Ovary (tissue), 9 donors: ENCODE results near the gene STIL. TPM values are rescaled to one million over a fixed set of nuclear protein-coding genes. Genes with fewer than 3 reads are reported as not detected.
A peak's percentile ranks its signal among the peaks of the same experiment; 100 is the strongest.

Source experiments
- DNase-seq, 5 donors: peaks; one replicate each; pipeline ENCODE4 v3.0.0-alpha.2; 2019 to 2020
- H3K27ac ChIP-seq, 2 donors: fragments of 200-600 bp; one replicate each; pipeline versions ENCODE4 v1.5.1 to v1.8.0; 2019 to 2022
- H3K27me3 ChIP-seq: fragments of 200-600 bp; one replicate; pipeline ENCODE4 v1.8.0; 2022
- H3K36me3 ChIP-seq: fragments of 200-600 bp; sonication (generic); one replicate; pipeline ENCODE4 v1.5.1; 2019
- H3K4me1 ChIP-seq: one replicate; pipeline ENCODE4 v1.8.1; 2013; ENCODE audit warnings: mild to moderate bottlenecking, moderate library complexity; ENCODE audit not compliant: insufficient read depth
- H3K4me3 ChIP-seq: fragments of 200-600 bp; sonication (generic); one replicate; pipeline ENCODE4 v1.5.1; 2017
- H3K9me3 ChIP-seq, 2 donors: fragments of 200-600 bp in 1 of 2; sonication (generic) in 1 of 2; one replicate each; pipeline versions ENCODE4 v1.5.1 to v1.8.1; 2013 to 2019; ENCODE audit warnings: mild to moderate bottlenecking in 1 of 2, moderate library complexity in 1 of 2
- EP300 ChIP-seq: sonication (generic); formaldehyde crosslinking; IDR thresholded peaks from one replicate; pipeline ENCODE4 v1.6.1; 2017; ENCODE audit warnings: antibody characterized with exemption
- POLR2A ChIP-seq: fragments of 450-650 bp; IDR thresholded peaks from one replicate; pipeline ENCODE4 v1.6.1; 2017; ENCODE audit warnings: antibody characterized with exemption, mild to moderate bottlenecking, moderate library complexity
- WGBS, 3 donors: extraction: QIAGEN DNeasy Blood & Tissue Kit in 1 of 3; methylation state at CpG; one replicate each; pipeline versions ENCODE4 v1.1.5 to v1.1.7; 2013 to 2017; 5-methylcytosine and 5-hydroxymethylcytosine counted together
- intact Hi-C, 4 donors: fragments of 100-400 bp; cut with DNase I; formaldehyde crosslinking; loops; one replicate each; pipeline versions ENCODE4 v1.11.0 to v1.15.1; 2022 to 2023
- polyA plus RNA-seq, 2 donors: library from polyadenylated mRNA; stranded (reverse); fragments of 200-250 nt in 1 of 2; fragments of 350-450 nt in 1 of 2; fragmentation: Illumina TruSeq in 1 of 2; extraction: RNeasy Lipid Tissue Mini Kit (QIAGEN cat#74804) in 1 of 2; gene quantifications; one replicate each; pipeline ENCODE4 v1.2.3, GENCODE V29; 2013 to 2014
- total RNA-seq, 7 donors: library from RNA; depleted of rRNA in 2 of 7; stranded (reverse); fragments of >200 nt in 2 of 7; fragmentation: NEBNext Ultra II Directional in 3 of 7; extraction: Animal tissue kit (Norgen Biotek cat#: 25700) in 3 of 7; gene quantifications; one replicate each; pipeline versions ENCODE4 v1.1.0 to v1.2.4, GENCODE V29; 2016 to 2023
- TF ChIP-seq, protein P1 (sequence below), 3 donors: fragments of 450-650 bp in 2 of 3; fragments of 200-600 bp in 1 of 3; IDR thresholded peaks; one replicate each; pipeline versions ENCODE4 v1.5.1 to v1.8.0; 2016 to 2022; ENCODE audit warnings: antibody characterized with exemption in 3 of 3, mild to moderate bottlenecking in 1 of 3
- donor health status: DM: no; HTN: no; CAD: no; lungs with moderate emphysema.
- donor health status: DM: no; HTN: no; CAD: no.
- donor health status: Bipolar disorder and iron deficiency.
- donor health status: DM: yes; HTN: yes; CAD: no.
- donor health status: DM: no; HTN: no; CAD: no.
- donor health status: DM: yes; HTN: yes; CAD: no.

The STIL gene
- total and polyA plus RNA-seq, 9 donors: 0.60 to 2.3 (median 1.0) TPM

DNA sequence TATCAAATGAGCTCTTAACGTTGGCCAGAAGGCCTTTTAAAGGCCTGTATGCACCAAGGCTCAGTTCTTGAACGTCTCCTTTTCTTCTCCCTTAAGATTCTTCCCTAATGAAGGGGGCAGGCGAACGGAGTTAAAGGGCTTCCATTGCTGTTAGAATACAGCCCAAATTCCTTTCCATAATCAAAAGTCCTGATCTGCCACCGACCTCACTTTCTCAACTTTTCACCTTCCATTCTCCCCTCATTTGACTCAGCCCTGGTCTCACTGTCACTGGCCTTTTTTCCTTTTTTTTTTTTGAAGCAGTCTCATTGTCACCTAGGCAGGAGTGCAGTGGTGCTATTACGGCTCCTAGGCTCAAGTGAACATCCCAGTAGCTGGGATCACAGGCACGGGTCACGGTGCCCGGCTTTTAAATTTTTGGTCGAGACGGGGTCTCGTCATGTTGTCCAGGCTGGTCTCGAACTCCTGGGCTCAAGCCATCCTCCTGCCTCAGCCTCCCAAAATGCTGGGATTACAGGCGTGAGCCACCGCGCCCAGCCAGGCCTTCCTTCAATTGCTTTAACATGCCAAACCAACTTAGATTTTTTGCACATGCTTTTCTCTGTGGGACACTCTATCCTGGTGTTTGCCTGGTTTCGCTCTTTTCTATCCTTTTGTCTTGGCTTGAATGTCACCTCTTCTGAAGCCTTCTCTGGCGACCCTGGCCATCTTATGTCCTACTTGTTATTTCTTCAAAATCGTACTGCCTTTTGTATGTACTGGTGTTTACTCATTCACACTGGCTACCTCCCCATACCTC, 19.0 kb upstream of the STIL start:
- peak in 2 of 5 donors; percentile 31 to 36 for DNase-seq
- intact Hi-C loops: no loop called here
- TF ChIP-seq POLR2A (no peak), EP300 (no peak)
- TF ChIP-seq, protein P1, sequence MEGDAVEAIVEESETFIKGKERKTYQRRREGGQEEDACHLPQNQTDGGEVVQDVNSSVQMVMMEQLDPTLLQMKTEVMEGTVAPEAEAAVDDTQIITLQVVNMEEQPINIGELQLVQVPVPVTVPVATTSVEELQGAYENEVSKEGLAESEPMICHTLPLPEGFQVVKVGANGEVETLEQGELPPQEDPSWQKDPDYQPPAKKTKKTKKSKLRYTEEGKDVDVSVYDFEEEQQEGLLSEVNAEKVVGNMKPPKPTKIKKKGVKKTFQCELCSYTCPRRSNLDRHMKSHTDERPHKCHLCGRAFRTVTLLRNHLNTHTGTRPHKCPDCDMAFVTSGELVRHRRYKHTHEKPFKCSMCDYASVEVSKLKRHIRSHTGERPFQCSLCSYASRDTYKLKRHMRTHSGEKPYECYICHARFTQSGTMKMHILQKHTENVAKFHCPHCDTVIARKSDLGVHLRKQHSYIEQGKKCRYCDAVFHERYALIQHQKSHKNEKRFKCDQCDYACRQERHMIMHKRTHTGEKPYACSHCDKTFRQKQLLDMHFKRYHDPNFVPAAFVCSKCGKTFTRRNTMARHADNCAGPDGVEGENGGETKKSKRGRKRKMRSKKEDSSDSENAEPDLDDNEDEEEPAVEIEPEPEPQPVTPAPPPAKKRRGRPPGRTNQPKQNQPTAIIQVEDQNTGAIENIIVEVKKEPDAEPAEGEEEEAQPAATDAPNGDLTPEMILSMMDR (IDR thresholded peaks at IDR 0.05): no peak
- Histone ChIP-seq H3K9me3 (no peaks in the 10 kb centered on the region), H3K4me3 (peak overlapping the region; percentile 97), H3K4me1 (peaks cover 2% of the 10 kb centered on the region), H3K36me3 (no peaks in the 10 kb centered on the region), H3K27me3 (no peaks in the 10 kb centered on the region), H3K27ac (peak overlapping the region; percentile 74 to 98)
- 27 to 40% (median 36%) methylated on average over 19 of the region's 19 CpGs for WGBS, 3 donors

DNA sequence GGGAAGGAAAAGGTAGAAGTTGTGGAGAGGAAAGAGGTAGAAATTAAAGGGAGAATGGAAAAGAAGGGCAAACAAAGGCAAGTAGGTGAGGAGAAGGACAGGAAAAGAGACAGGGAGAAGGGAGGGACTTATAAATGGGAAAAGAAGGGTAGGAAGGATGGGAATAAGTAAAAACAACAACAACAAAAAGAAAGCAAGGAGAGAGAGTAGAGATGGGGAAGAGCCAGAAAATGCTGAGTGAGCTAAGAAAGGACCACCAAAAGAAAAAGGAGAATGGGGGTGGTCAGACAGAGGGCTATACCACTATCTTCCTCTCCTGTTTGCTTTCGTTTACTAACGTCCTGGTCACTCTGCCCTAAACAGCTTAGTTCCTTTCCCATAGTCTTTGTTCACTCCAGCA, 17.9 kb upstream of the STIL start:
- Histone ChIP-seq H3K27me3 (no peaks in the 10 kb centered on the region), H3K36me3 (no peaks in the 10 kb centered on the region), H3K27ac (no peak overlapping the region), H3K4me3 (no peak overlapping the region), H3K9me3 (no peaks in the 10 kb centered on the region), H3K4me1 (peaks cover 2% of the 10 kb centered on the region)
- WGBS, 3 donors: 79 to 82% (median 81%) methylated on average over 2 of the region's 2 CpGs
- intact Hi-C loops: no loop called here
- TF ChIP-seq POLR2A (no peak), EP300 (no peak)
- TF ChIP-seq, protein P1 (IDR thresholded peaks at IDR 0.05): no peak
- DNase-seq: no peak

DNA sequence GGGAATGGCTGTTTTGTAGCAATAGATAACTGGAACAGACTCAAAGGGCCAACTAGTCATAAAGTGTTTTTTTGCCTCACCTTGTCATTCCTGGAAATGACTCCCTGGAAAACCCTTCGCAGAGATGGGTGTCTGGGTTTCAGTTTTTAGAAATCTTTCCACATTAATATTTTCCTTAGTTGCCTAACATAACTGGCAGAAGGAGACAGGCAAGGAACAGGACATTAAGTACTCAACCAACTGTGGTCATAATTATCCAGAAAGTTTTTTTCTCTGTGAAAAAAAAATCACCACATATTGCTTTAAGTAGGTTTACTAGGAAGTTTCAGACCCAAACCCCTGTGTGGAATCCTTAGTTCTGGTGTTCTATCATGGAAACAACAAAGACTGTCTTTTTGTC, 16.3 kb upstream of the STIL start:
- no peak for DNase-seq
- no peak overlapping the region for H3K27ac ChIP-seq
- 82 to 97% (median 92%) methylated on average over 1 of the region's 1 CpG for WGBS, 3 donors

DNA sequence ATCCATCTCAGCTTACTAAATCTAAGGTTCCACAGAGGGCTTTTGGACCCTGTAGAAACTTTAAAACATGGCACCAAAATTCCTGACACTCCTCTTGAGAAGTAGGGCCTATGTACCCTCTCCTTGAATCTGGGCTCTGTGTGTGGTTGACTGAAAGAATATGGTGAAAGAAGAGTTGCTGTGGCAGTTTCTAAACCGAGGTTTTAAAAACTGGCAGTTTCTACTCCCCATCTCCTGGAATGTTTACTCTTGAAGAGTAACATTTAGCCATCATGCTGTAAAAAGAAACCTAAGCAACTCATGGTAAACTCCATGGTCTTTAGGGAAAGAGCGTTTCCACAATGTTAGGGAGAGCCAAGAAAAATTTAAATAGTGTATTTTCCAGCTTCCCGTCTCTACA, 15.0 kb upstream of the STIL start:
- Histone ChIP-seq H3K4me1 (no peaks in the 10 kb centered on the region), H3K9me3 (no peaks in the 10 kb centered on the region), H3K4me3 (no peak overlapping the region), H3K27me3 (no peaks in the 10 kb centered on the region), H3K27ac (no peak overlapping the region), H3K36me3 (no peaks in the 10 kb centered on the region)
- DNase-seq: no peak
- intact Hi-C loops: no loop called here
- TF ChIP-seq POLR2A (no peak), EP300 (no peak)
- TF ChIP-seq, protein P1 (IDR thresholded peaks at IDR 0.05): no peak
- WGBS, 3 donors: 90 to 97% (median 93%) methylated on average over 3 of the region's 3 CpGs

More for the DNA sequence above, 16.3 kb upstream of the STIL start:
- Histone ChIP-seq H3K27me3 (no peaks in the 10 kb centered on the region), H3K9me3 (no peaks in the 10 kb centered on the region), H3K4me3 (no peak overlapping the region), H3K36me3 (no peaks in the 10 kb centered on the region), H3K4me1 (no peaks in the 10 kb centered on the region)
- intact Hi-C loops: no loop called here
- TF ChIP-seq, protein P1 (IDR thresholded peaks at IDR 0.05): no peak
- TF ChIP-seq EP300 (no peak), POLR2A (no peak)
